Heart left ventricle (tissue), 16 donors: Measurements from ENCODE around the gene ACSL6. TPM values are rescaled to one million over a fixed set of nuclear protein-coding genes. Genes with fewer than 3 reads are reported as not detected.

Source experiments
- ATAC-seq, 4 donors: fragments of 200-7000 bp; cut with Tn5 transposase; one replicate each; pipeline ENCODE4 v1.9.1; 2020 to 2022; ENCODE audit warnings: moderate library complexity in 4 of 4, mild to moderate bottlenecking in 3 of 4, moderate number of reproducible peaks in 1 of 4
- DNase-seq, 5 donors: peaks; one replicate each; pipeline ENCODE4 v3.0.0-alpha.2; 2020
- H3K27ac ChIP-seq, 12 donors: fragments of 200-600 bp; sonication (generic) in 4 of 12; one replicate each; pipeline versions ENCODE4 v1.5.0 to v1.8.0; 2016 to 2022; ENCODE audit warnings: mild to moderate bottlenecking in 2 of 12
- H3K27me3 ChIP-seq, 9 donors: fragments of 200-600 bp; sonication (generic) in 2 of 9; one replicate each; pipeline versions ENCODE4 v1.5.1 to v1.8.0; 2016 to 2022; ENCODE audit warnings: mild to moderate bottlenecking in 3 of 9
- H3K36me3 ChIP-seq, 9 donors: fragments of 200-600 bp; sonication (generic) in 2 of 9; one replicate each; pipeline versions ENCODE4 v1.5.0 to v1.8.0; 2018 to 2022; ENCODE audit warnings: mild to moderate bottlenecking in 2 of 9
- H3K4me1 ChIP-seq, 12 donors: fragments of 200-600 bp; sonication (generic) in 4 of 12; one replicate each; pipeline versions ENCODE4 v1.5.0 to v1.8.0; 2016 to 2022; ENCODE audit warnings: mild to moderate bottlenecking in 3 of 12
- H3K4me3 ChIP-seq, 12 donors: fragments of 200-600 bp; sonication (generic) in 4 of 12; one replicate each; pipeline versions ENCODE4 v1.5.0 to v1.8.0; 2017 to 2022; ENCODE audit warnings: mild to moderate bottlenecking in 9 of 12, moderate library complexity in 4 of 12
- H3K9me3 ChIP-seq, 12 donors: fragments of 200-600 bp; sonication (generic) in 4 of 12; one replicate each; pipeline versions ENCODE4 v1.5.0 to v1.8.0; 2016 to 2022; ENCODE audit warnings: mild to moderate bottlenecking in 1 of 12
- POLR2A ChIP-seq, 2 donors: fragments of 450-650 bp; IDR thresholded peaks; one replicate each; pipeline ENCODE4 v1.6.1; 2017; ENCODE audit warnings: antibody characterized with exemption in 2 of 2, mild to moderate bottlenecking in 2 of 2, moderate library complexity in 2 of 2
- WGBS, 4 donors: extraction: QIAGEN DNeasy Blood & Tissue Kit in 2 of 4; methylation state at CpG; one replicate each; pipeline versions ENCODE4 v1.1.5 to v1.1.7; 2013 to 2018; 5-methylcytosine and 5-hydroxymethylcytosine counted together
- intact Hi-C, 10 donors: fragments of 100-400 bp; cut with DNase I; formaldehyde crosslinking; loops; one replicate each; pipeline versions ENCODE4 v1.11.1 to v1.14.2; 2022
- polyA plus RNA-seq, 2 donors: library from polyadenylated mRNA; stranded (reverse); fragments of 200-250 nt; gene quantifications; one replicate each; pipeline ENCODE4 v1.2.3, GENCODE V29; 2013
- total RNA-seq, 9 donors: library from RNA; depleted of rRNA in 2 of 9; stranded (reverse); fragments of >200 nt in 2 of 9; fragmentation: NEBNext Ultra II Directional in 3 of 9; extraction: Animal tissue kit (Norgen Biotek cat#: 25700) in 3 of 9; gene quantifications; one replicate each; pipeline versions ENCODE4 v1.1.0 to v1.2.4, GENCODE V29; 2016 to 2023
- TF ChIP-seq, protein P1 (sequence below), 12 donors: fragments of 200-600 bp; sonication (generic) in 4 of 12; IDR thresholded peaks; one replicate each; pipeline versions ENCODE4 v1.5.0 to v1.8.0; 2018 to 2022; ENCODE audit warnings: antibody characterized with exemption in 12 of 12, mild to moderate bottlenecking in 5 of 12
- donor health status: ischemic (EF 13 %, LVEDD 7.1; RV severe dilation, severe dysfunction).
- donor health status: healthy with polysubstance abuse.
- donor health status: DM: no; HTN: yes; CAD: no.
- donor health status: DM: no; HTN: no; CAD: no.
- donor health status: ischemic (EF 25% LVEDD 6.9; RV normal size, moderate dysfunction).
- donor health status: ischemic (EF 25% LVEDD 5.7; RV mildly dilated, moderate dysfunction).
- donor health status: healthy.
- donor health status: DM: yes; HTN: yes; CAD: no.
- donor health status: ischemic (EF 35%, LVEDD 5.7; RV mildly dilated, moderate dysfunction).
- donor health status: nonischemic (EF 11% LVEDD 7.7; RV severe dilation, severe dysfunction).
- donor health status: DM: yes; HTN: yes; CAD: no.
- donor health status: PGD.
- donor health status: ischemic (EF 29% LVEDD 5.4; RV normal size, mild dysfunction).
- donor health status: nonischemic (EF 23%, LVEDD 6.1; RV moderate dilation, normal function).

The ACSL6 gene
- total and polyA plus RNA-seq, 11 donors = 0.33 to 3.8 (median 2.1) TPM

- H3K36me3 ChIP-seq = no peaks in the 10 kb centered on the region
- no peaks in the 10 kb centered on the region for H3K27me3 ChIP-seq
- H3K9me3 ChIP-seq = peaks cover 0 to 69% (median 32%) of the 10 kb centered on the region in 12 donors
- no peaks in the 10 kb centered on the region for H3K4me1 ChIP-seq
- intact Hi-C loops = no loop called here
- WGBS, 4 donors = 59 to 85% (median 80%) methylated on average over 3 of the region's 3 CpGs
- no peak for DNase-seq
- no peak overlapping the region for H3K27ac ChIP-seq
- H3K4me3 ChIP-seq = no peak overlapping the region
- TF ChIP-seq, protein P1, sequence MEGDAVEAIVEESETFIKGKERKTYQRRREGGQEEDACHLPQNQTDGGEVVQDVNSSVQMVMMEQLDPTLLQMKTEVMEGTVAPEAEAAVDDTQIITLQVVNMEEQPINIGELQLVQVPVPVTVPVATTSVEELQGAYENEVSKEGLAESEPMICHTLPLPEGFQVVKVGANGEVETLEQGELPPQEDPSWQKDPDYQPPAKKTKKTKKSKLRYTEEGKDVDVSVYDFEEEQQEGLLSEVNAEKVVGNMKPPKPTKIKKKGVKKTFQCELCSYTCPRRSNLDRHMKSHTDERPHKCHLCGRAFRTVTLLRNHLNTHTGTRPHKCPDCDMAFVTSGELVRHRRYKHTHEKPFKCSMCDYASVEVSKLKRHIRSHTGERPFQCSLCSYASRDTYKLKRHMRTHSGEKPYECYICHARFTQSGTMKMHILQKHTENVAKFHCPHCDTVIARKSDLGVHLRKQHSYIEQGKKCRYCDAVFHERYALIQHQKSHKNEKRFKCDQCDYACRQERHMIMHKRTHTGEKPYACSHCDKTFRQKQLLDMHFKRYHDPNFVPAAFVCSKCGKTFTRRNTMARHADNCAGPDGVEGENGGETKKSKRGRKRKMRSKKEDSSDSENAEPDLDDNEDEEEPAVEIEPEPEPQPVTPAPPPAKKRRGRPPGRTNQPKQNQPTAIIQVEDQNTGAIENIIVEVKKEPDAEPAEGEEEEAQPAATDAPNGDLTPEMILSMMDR (IDR thresholded peaks at IDR 0.05) = no peak
- TF ChIP-seq POLR2A (IDR thresholded peaks at IDR 0.05) = no peak
- ATAC-seq = no peak
Measured at GRCh38 chr5:131926168-131926567, 85.3 kb downstream of the ACSL6 start.

DNA sequence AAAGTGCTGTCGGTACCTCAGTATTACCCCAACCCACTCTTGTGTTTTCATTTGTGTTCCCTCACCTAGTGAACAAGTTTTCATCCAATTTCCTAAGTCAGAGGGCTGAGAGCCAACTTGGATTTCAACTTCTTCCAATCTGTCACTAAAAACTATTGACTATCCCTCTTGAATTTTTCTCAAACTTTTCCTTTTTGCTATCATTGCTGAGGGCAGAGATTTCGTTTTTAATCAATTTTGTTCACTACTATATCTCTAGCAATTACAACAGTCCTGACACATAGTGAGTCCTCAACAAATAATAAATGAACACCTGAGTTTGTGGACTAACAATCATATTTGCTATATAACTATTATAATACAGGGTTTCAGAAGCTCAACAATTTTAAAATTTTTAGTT is 95.0 kb downstream of the ACSL6 start:
- TF ChIP-seq, protein P1 (IDR thresholded peaks at IDR 0.05) = no peak
- no peak for TF ChIP-seq POLR2A (IDR thresholded peaks at IDR 0.05)
- intact Hi-C loops = no loop called here
- DNase-seq (no peak), ATAC-seq (no peak)
- Histone ChIP-seq H3K36me3 (no peaks in the 10 kb centered on the region), H3K9me3 (no peaks in the 10 kb centered on the region), H3K4me3 (no peak overlapping the region), H3K27ac (no peak overlapping the region), H3K27me3 (no peaks in the 10 kb centered on the region), H3K4me1 (no peaks in the 10 kb centered on the region)
- WGBS, 4 donors = 40 to 53% (median 48%) methylated on average over 2 of the region's 2 CpGs

GRCh38 chr5:131914472-131914871 is 97.0 kb downstream of the ACSL6 start:
- TF ChIP-seq POLR2A (IDR thresholded peaks at IDR 0.05) = no peak
- TF ChIP-seq, protein P1 (IDR thresholded peaks at IDR 0.05) = no peak
- ATAC-seq (no peak), DNase-seq (no peak)
- H3K27ac ChIP-seq = no peak overlapping the region
- H3K4me1 ChIP-seq = no peaks in the 10 kb centered on the region
- no peaks in the 10 kb centered on the region for H3K36me3 ChIP-seq
- H3K4me3 ChIP-seq = no peak overlapping the region
- intact Hi-C loops = no loop called here
- H3K9me3 ChIP-seq = peaks cover 0 to 7% (median 0%) of the 10 kb centered on the region in 12 donors
- no peaks in the 10 kb centered on the region for H3K27me3 ChIP-seq

- Histone ChIP-seq H3K36me3 (no peaks in the 10 kb centered on the region), H3K27ac (no peak overlapping the region), H3K27me3 (no peaks in the 10 kb centered on the region), H3K4me3 (no peak overlapping the region), H3K4me1 (no peaks in the 10 kb centered on the region), H3K9me3 (peaks cover 0 to 8% (median 0%) of the 10 kb centered on the region in 12 donors)
- TF ChIP-seq, protein P1 (IDR thresholded peaks at IDR 0.05) = no peak
- no peak for TF ChIP-seq POLR2A (IDR thresholded peaks at IDR 0.05)
- 50 to 64% (median 52%) methylated on average over 3 of the region's 3 CpGs for WGBS, 4 donors
- intact Hi-C loops = no loop called here
- ATAC-seq = no peak
- no peak for DNase-seq
Measured at GRCh38 chr5:131913603-131914002, 97.9 kb downstream of the ACSL6 start.
